ENCODE measurements around the gene XDH.

DNA sequence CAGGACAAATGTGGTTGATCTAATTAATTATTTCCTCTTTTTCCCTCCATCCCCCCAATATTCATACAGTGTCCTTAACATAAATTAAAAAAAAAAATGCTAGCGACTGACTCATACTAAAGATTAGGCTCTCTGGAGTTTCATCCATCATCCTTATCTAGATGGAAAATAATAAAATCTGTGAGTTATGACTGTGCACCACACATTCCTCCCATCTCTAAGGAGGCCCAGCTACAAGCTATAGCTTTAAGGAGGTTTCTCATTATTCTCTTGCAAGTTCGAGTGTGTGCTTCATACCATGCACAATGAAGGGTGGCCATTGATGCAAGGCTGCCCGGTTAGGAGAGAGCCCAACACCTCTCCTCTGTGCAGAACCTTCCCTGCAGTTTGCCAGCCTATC is 77.3 kb downstream of the XDH start:
- TF ChIP-seq, protein P1, sequence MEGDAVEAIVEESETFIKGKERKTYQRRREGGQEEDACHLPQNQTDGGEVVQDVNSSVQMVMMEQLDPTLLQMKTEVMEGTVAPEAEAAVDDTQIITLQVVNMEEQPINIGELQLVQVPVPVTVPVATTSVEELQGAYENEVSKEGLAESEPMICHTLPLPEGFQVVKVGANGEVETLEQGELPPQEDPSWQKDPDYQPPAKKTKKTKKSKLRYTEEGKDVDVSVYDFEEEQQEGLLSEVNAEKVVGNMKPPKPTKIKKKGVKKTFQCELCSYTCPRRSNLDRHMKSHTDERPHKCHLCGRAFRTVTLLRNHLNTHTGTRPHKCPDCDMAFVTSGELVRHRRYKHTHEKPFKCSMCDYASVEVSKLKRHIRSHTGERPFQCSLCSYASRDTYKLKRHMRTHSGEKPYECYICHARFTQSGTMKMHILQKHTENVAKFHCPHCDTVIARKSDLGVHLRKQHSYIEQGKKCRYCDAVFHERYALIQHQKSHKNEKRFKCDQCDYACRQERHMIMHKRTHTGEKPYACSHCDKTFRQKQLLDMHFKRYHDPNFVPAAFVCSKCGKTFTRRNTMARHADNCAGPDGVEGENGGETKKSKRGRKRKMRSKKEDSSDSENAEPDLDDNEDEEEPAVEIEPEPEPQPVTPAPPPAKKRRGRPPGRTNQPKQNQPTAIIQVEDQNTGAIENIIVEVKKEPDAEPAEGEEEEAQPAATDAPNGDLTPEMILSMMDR (IDR thresholded peaks at IDR 0.05): no peak
- TF ChIP-seq POLR2A (IDR thresholded peaks at IDR 0.05): no peak
